GM19463 (cell line): ENCODE results near the gene BRSK2.

ENCODE experiments used
- ATAC-seq: cut with Tn5 transposase; IDR thresholded peaks from one replicate; pipeline ENCODE4 v1.9.1; 2021; ENCODE audit warnings: mild to moderate bottlenecking, moderate library complexity; ENCODE audit not compliant: unreplicated experiment

BRSK2 gene

GRCh38 chr11:1490651-1491050 is 100.9 kb downstream of the BRSK2 start:
- no peak for ATAC-seq

DNA sequence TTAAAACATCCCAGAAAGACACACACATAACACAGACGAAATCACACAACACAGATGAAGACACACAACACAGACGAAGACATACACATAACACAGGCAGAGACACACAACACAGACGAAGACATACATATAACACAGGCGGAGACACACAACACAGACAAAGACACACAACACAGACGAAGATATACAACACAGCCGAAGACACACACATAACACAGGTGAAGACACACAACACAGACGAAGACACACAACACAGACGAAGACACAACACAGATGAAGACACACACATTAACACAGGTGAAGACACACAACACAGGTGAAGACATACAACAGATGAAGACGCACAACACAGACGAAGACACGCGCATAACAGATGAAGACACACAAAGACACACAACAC is 101.6 kb downstream of the BRSK2 start:
- ATAC-seq = no peak

DNA sequence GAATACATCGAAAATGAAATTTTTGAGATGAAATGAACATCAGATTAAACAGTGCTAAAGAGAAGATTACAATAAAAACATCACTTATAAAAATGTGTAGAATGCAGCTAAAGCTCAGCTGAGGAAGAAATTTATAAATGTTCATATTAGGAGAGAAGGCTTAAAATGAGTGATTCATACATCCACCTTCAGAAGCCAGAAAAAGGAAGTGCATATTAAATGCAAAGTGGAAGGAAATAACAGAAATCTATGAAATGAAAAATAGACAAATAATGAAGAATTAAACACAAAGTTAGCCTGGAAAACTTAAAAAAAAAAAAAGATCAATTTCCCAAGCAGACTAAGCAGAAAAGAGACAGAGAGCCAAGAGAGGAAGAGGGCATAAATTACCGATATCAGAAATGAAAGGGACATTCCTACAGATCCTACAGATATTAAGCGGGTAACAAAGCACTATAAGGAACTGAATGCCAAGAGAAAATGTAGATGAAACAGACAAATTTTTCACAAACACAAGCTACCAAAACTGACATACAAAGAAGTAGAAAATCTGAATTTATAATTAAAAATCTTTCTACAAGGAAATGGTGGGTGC is 104.0 kb downstream of the BRSK2 start:
- ATAC-seq = no peak

GRCh38 chr11:1494650-1495049 is 104.9 kb downstream of the BRSK2 start:
- ATAC-seq = no peak

GRCh38 chr11:1496091-1496760 is 106.5 kb downstream of the BRSK2 start:
- ATAC-seq = no peak

GRCh38 chr11:1496761-1497095 is 107.0 kb downstream of the BRSK2 start:
- no peak for ATAC-seq

GRCh38 chr11:1497600-1497999 is 107.9 kb downstream of the BRSK2 start:
- ATAC-seq = no peak

- no peak for ATAC-seq
These were observed 108.5 kb downstream of the BRSK2 start for GRCh38 chr11:1498262-1498661.

DNA sequence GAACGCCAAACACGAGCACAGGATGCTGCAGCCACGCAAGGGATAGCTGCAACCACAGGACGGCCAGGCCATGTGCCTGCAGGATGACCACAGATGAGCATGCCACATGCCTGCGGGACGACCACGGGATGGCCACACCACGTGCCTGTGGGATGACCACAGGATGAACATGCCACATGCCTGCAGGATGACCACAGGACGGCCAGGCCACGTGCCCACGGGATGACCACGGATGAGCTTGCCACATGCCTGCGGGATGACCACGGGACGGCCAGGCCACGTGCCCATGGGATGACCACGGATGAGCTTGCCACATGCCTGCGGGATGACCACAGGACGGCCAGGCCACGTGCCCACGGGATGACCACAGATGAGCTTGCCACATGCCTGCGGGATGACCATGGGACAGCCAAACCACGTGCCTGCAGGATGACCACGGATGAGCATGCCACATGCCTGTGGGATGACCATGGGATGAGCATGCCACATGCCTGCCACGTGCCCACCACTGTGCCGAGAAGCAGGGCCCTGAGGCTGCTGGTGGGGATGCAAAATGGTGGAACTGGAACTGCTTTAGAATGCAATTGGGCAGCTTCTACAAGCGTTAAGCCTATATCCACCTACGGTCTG is 109.6 kb downstream of the BRSK2 start:
- ATAC-seq = no peak

DNA sequence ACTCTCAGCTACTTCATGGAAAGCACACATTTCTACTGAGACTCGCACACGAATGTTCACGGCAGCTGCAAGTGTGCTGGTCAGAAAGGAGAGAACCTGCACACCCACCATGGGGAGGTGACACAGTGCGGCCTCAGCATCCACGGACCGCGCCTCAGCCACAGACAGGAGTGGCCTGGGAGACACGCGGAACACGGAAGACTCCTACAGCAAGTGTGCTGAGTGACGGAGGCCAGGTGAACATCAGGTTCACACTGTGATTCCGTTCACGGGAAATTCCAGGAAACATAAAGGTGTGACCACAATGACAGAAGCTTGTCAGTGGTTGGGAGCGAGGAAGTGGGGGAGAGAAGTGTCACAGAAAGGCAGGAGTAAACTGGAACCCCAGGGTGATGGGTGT is 110.2 kb downstream of the BRSK2 start:
- ATAC-seq = no peak

DNA sequence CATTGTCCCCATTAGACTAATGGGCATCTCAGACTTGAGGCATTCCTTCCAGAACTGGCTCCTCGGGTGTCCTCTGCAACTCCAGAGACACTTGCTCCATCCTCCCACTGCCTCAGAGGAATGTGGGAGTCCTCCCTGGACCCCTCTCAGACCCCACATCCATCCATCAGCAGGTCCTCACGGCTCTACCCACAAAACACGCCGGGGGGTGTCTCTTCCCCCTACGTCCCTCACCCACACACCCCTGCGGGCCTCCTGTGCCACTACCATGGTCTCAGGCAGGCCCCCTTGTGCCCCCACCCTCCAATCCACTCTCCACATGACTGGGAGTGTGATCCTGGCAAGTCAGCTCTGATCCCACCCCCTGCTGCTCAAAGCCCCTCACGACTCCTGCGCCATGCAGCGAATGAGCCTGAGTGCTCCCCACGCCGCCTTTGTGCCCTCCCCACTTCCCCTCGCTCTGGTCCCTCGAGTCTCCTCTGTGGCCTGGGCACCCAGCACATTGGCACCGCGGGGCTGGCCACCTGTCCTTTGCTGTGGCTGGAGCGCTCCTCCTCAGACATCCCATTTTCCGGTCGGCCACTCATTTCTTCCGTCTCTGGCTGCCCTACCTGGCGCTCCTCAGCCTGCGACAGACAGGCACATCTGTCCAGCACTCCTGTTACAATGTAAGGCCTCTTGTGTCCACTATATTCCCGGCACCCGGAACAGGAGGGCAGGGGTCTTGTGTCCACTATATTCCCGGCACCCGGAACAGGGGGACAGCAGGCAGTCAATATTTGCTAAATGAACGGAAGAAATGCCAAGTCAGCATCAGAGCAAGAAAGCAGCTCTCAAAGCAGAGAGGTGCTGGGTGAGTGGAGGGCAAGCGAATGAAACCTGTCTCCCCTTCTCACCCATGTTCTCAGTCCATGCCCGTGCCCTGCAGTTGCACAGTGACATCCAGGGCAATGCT is 111.0 kb downstream of the BRSK2 start:
- ATAC-seq = no peak

DNA sequence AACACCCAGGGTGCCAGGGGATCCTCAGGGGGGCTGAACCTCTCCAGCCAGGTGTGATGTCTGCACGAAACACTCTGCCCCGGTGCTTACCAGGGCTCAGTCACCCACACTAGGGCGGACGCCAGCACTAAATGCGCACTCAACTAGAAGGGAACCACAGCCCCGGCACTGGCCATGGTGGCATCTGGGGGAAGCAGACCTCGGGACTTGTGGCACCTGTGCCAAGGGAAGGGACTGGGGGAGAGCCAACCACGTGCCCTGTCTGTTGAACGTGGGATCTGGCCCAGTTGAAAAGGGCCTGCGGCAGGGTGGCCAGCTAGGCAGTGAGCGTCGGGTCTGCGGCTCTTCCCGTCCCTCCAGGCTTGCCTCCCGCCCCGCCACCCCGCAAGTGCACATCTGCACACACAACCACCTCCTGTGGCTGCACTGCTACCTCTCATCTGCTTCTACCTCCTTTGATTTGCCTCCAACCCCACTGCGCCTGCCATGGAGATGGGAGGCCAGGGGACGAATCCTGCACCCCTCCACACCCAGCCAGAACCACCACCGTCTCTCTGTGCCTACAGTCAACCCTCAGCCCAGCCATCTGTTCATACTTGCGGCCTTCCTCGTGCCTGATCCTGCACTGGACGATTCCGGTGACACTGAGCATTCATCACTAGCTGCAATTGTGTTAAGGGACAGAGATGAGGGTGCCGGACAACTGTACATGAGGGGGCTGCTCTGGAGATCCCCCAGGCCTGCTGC is 111.9 kb downstream of the BRSK2 start:
- ATAC-seq = no peak

- ATAC-seq = no peak
These were observed 112.6 kb downstream of the BRSK2 start for GRCh38 chr11:1502168-1502953.

- no peak for ATAC-seq
These were observed 113.4 kb downstream of the BRSK2 start for GRCh38 chr11:1502954-1503707.

GRCh38 chr11:1503708-1504104 is 114.0 kb downstream of the BRSK2 start:
- no peak for ATAC-seq

GRCh38 chr11:1504138-1504537 is 114.4 kb downstream of the BRSK2 start:
- no peak for ATAC-seq

- no peak for ATAC-seq
These were observed 115.0 kb downstream of the BRSK2 start for GRCh38 chr11:1504581-1505290.

GRCh38 chr11:1505480-1505879 is 115.7 kb downstream of the BRSK2 start:
- ATAC-seq = no peak

DNA sequence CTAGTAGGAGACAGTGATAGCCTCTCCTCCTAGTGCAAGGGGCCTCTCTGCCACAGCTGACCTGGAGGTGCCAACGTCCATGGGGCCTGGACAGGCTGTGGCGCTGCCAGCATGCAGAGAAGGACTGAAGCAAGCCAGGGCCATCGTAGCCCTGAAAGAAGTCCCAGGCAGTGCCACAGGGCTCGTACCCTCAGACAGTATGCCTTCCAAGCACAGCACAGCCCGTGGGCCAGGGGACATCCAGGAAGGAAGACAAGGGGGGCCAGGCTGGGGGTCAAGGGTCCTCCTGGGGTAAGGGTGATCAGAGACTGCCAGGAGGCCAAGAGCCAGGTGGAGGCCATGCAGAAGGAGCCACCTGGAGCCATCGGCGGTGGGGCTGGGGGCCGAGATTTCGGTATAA is 117.2 kb downstream of the BRSK2 start:
- no peak for ATAC-seq
